ENCODE measurements around the gene FAM3D.

FAM3D gene

DNA sequence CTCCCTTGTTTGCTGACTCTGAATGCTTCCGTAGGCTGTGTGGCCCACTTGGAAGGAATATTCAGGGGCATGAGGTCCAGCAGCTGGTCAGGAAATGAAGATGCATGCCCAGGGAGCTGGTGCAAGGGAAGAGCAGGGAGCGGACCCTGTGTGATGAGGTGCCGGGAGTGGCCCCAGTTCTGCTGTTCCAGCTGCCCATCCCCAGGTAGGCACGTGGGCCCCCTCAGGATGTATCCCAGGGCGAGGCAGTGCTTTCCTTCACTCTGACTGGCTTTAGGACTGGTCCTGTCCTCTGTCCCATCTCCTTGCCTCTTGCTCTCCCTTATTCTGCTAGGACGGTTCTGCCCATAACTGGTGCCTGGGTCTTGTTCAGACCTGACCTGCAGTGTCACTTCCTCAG is 1.1 kb upstream of the FAM3D start:
- Histone ChIP-seq H3K36me3 (ENCODE audit: insufficient read depth) (no peaks in the 10 kb centered on the region), H3K4me2 (no peak overlapping the region), H3K4me1 (ENCODE audit: low read depth, poor library complexity, severe bottlenecking) (no peaks in the 10 kb centered on the region), H3K27me3 (ENCODE audit: insufficient read depth, low read depth) (no peaks in the 10 kb centered on the region), H3K79me2 (ENCODE audit: insufficient read depth, low read depth) (no peaks in the 10 kb centered on the region), H2AFZ (ENCODE audit: low read depth) (no peak overlapping the region), H3K27ac (no peak overlapping the region), H4K20me1 (ENCODE audit: insufficient read depth) (no peaks in the 10 kb centered on the region), H3K4me3 (IDR thresholded peaks at IDR 0.05; ENCODE audit: insufficient read depth, low read depth, low read length) (no peak overlapping the region), H3K9ac (no peak overlapping the region)
- TF ChIP-seq, protein P1, sequence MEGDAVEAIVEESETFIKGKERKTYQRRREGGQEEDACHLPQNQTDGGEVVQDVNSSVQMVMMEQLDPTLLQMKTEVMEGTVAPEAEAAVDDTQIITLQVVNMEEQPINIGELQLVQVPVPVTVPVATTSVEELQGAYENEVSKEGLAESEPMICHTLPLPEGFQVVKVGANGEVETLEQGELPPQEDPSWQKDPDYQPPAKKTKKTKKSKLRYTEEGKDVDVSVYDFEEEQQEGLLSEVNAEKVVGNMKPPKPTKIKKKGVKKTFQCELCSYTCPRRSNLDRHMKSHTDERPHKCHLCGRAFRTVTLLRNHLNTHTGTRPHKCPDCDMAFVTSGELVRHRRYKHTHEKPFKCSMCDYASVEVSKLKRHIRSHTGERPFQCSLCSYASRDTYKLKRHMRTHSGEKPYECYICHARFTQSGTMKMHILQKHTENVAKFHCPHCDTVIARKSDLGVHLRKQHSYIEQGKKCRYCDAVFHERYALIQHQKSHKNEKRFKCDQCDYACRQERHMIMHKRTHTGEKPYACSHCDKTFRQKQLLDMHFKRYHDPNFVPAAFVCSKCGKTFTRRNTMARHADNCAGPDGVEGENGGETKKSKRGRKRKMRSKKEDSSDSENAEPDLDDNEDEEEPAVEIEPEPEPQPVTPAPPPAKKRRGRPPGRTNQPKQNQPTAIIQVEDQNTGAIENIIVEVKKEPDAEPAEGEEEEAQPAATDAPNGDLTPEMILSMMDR (conservative IDR thresholded peaks at IDR 0.05; ENCODE audit: low read depth, low read length): no peak

GRCh38 chr3:58667229-58667628 is 655 bp upstream of the FAM3D start:
- no peak overlapping the region for H3K27ac ChIP-seq
- no peaks in the 10 kb centered on the region for H3K79me2 ChIP-seq (ENCODE audit: insufficient read depth, low read depth)
- H3K4me3 ChIP-seq (IDR thresholded peaks at IDR 0.05; ENCODE audit: insufficient read depth, low read depth, low read length): no peak overlapping the region
- H3K9ac ChIP-seq: no peak overlapping the region
- H3K4me1 ChIP-seq (ENCODE audit: low read depth, poor library complexity, severe bottlenecking): no peaks in the 10 kb centered on the region
- no peaks in the 10 kb centered on the region for H4K20me1 ChIP-seq (ENCODE audit: insufficient read depth)
- H3K27me3 ChIP-seq (ENCODE audit: insufficient read depth, low read depth): no peaks in the 10 kb centered on the region
- TF ChIP-seq, protein P1 (conservative IDR thresholded peaks at IDR 0.05; ENCODE audit: low read depth, low read length): no peak
- H3K36me3 ChIP-seq (ENCODE audit: insufficient read depth): no peaks in the 10 kb centered on the region
- H3K4me2 ChIP-seq: no peak overlapping the region
- no peak overlapping the region for H2AFZ ChIP-seq (ENCODE audit: low read depth)

DNA sequence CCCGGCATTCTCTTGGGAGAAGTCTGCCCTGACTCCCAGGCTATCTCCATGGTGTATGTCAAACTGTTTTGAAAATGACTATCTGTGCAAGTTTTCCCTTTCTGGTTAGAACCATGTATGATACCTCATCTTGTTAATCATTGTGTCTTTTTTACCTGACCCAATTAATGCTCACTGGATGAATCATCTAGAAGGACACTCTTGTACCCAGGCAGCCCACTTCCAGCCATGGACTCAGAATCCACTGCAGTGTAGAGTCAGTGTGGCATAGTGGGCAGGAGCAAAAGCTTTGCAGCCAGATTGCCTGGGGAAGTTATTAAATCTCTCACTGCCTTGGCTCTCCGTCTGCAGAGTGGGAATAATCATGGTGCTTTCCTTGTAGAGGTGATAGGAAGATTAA is 1.2 kb downstream of the FAM3D start:
- H3K27ac ChIP-seq: no peak overlapping the region
- no peaks in the 10 kb centered on the region for H3K36me3 ChIP-seq (ENCODE audit: insufficient read depth)
- no peak overlapping the region for H2AFZ ChIP-seq (ENCODE audit: low read depth)
- H3K9ac ChIP-seq: no peak overlapping the region
- H3K4me2 ChIP-seq: no peak overlapping the region
- no peaks in the 10 kb centered on the region for H3K4me1 ChIP-seq (ENCODE audit: low read depth, poor library complexity, severe bottlenecking)
- no peaks in the 10 kb centered on the region for H3K27me3 ChIP-seq (ENCODE audit: insufficient read depth, low read depth)
- no peak overlapping the region for H3K4me3 ChIP-seq (IDR thresholded peaks at IDR 0.05; ENCODE audit: insufficient read depth, low read depth, low read length)
- H4K20me1 ChIP-seq (ENCODE audit: insufficient read depth): no peaks in the 10 kb centered on the region
- TF ChIP-seq, protein P1 (conservative IDR thresholded peaks at IDR 0.05; ENCODE audit: low read depth, low read length): no peak
- H3K79me2 ChIP-seq (ENCODE audit: insufficient read depth, low read depth): no peaks in the 10 kb centered on the region

DNA sequence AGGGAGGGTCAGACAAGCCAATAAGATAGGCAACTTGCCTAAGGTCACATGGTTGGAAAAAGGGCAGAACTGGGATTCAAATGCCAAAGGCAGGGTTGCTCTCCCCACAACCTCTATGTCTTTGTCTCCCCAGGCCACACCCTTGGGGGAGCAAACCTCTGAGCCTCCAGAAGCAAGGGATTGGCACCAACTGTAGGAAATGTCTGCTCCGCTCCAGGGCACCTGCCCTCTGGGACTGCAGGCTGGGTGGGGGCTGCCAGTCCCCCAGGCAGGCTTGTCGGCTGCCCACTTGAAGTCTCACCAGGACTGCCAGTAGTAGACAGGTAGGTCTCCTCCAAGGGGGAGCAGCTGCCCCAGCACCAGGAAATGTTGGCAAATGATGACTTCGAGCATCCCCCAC is 2.0 kb downstream of the FAM3D start:
- Histone ChIP-seq H3K27me3 (ENCODE audit: insufficient read depth, low read depth) (no peaks in the 10 kb centered on the region), H4K20me1 (ENCODE audit: insufficient read depth) (no peaks in the 10 kb centered on the region), H3K9ac (no peak overlapping the region), H3K27ac (no peak overlapping the region), H3K4me1 (ENCODE audit: low read depth, poor library complexity, severe bottlenecking) (no peaks in the 10 kb centered on the region), H3K79me2 (ENCODE audit: insufficient read depth, low read depth) (no peaks in the 10 kb centered on the region), H3K36me3 (ENCODE audit: insufficient read depth) (no peaks in the 10 kb centered on the region), H3K4me3 (IDR thresholded peaks at IDR 0.05; ENCODE audit: insufficient read depth, low read depth, low read length) (no peak overlapping the region), H2AFZ (ENCODE audit: low read depth) (no peak overlapping the region), H3K4me2 (no peak overlapping the region)
- TF ChIP-seq, protein P1 (conservative IDR thresholded peaks at IDR 0.05; ENCODE audit: low read depth, low read length): no peak
